T-cell (primary cell): ENCODE measurements around the gene CRYGD. TPM values are rescaled to one million over a fixed set of nuclear protein-coding genes. Genes with fewer than 3 reads are reported as not detected.
"Not testable (repeated sequence)": the region's sequence is repeated elsewhere in the genome, so short reads cannot be mapped to it uniquely, and the experiment has no call there.

Experiments used
- ATAC-seq, 4 experiments: fragments of 200-7000 bp in 3 of 4; fragments of 150-1000 bp in 1 of 4; cut with Tn5 transposase; replicated peaks in 1 of 4; 1 replicate in 3 of 4; 2 replicates in 1 of 4; pipeline ENCODE4 v1.10.0; 2021; ENCODE audit warnings: moderate library complexity in 3 of 4, mild to moderate bottlenecking in 2 of 4, moderate number of reproducible peaks in 1 of 4
- CTCF ChIA-PET, 2 donors: fragments of 300-600 bp; sonication (Branson Sonifier 250); formaldehyde crosslinking; loops; one replicate each; lab custom pipeline; 2022; ENCODE audit warnings: antibody characterized with exemption in 2 of 2; lab: Charles Lee
- POLR2A ChIA-PET, 2 donors: fragments of 300-600 bp; sonication (Branson Sonifier 250); formaldehyde crosslinking; loops; one replicate each; lab custom pipeline; 2022; ENCODE audit warnings: antibody characterized with exemption in 2 of 2; lab: Charles Lee
- DNase-seq, 35 experiments: peaks; one replicate each; pipeline versions ENCODE4 v3.0.0 to v3.0.0-alpha.2; 2013 to 2023
- H3K27ac ChIP-seq: one replicate; pipeline ENCODE4 v1.5.1; 2013; ENCODE audit warnings: low read length
- H3K27me3 ChIP-seq, 2 experiments: replicated peaks in 1 of 2; 1 replicate in 1 of 2; 2 replicates in 1 of 2; pipeline versions ENCODE4 v1.6.1 to v1.7.0; 2013; ENCODE audit warnings: low read length in 1 of 2, mixed read lengths in 1 of 2; ENCODE audit not compliant: control insufficient read depth in 2 of 2, insufficient read depth in 2 of 2; ENCODE audit errors: extremely low read depth in 1 of 2
- H3K36me3 ChIP-seq, 2 donors: 1 replicate in 1 of 2; 2 replicates in 1 of 2; pipeline versions ENCODE4 v1.6.1 to v1.7.0; 2013; ENCODE audit warnings: low read length in 1 of 2; ENCODE audit not compliant: control insufficient read depth in 2 of 2, insufficient read depth in 1 of 2; ENCODE audit errors: extremely low read depth in 1 of 2
- H3K4me1 ChIP-seq, 2 experiments: 1 replicate in 1 of 2; 2 replicates in 1 of 2; pipeline versions ENCODE4 v1.6.1 to v1.7.0; 2013; ENCODE audit warnings: low read length in 2 of 2, mixed read lengths in 1 of 2; ENCODE audit not compliant: insufficient read depth in 2 of 2, control insufficient read depth in 1 of 2; ENCODE audit errors: extremely low read depth in 1 of 2
- H3K4me3 ChIP-seq, 2 donors: 1 replicate in 1 of 2; 2 replicates in 1 of 2; pipeline versions ENCODE4 v1.5.1 to v1.7.0; 2013; ENCODE audit warnings: mild to moderate bottlenecking in 2 of 2, low read length in 1 of 2, moderate library complexity in 1 of 2; ENCODE audit not compliant: control insufficient read depth in 1 of 2; ENCODE audit errors: extremely low read depth in 1 of 2
- H3K9me3 ChIP-seq: 2 replicates; pipeline ENCODE4 v1.7.0; 2013
- H3K27ac Mint-ChIP-seq, 2 donors: one replicate each; pipeline ENCODE4 v1.8.0; 2020 to 2021; ENCODE audit warnings: mild to moderate bottlenecking in 2 of 2, mixed read lengths in 2 of 2
- H3K27me3 Mint-ChIP-seq, 2 donors: one replicate each; pipeline ENCODE4 v1.8.0; 2021 to 2022; ENCODE audit warnings: mixed read lengths in 2 of 2
- H3K36me3 Mint-ChIP-seq: one replicate; pipeline ENCODE4 v1.8.0; 2021; ENCODE audit warnings: mixed read lengths
- H3K4me1 Mint-ChIP-seq, 3 donors: one replicate each; pipeline ENCODE4 v1.8.0; 2020 to 2022; ENCODE audit warnings: mixed read lengths in 3 of 3, mild to moderate bottlenecking in 1 of 3
- H3K4me3 Mint-ChIP-seq, 3 donors: one replicate each; pipeline ENCODE4 v1.8.0; 2020 to 2022; ENCODE audit warnings: mild to moderate bottlenecking in 3 of 3, mixed read lengths in 3 of 3, moderate library complexity in 3 of 3
- H3K9me3 Mint-ChIP-seq, 3 donors: one replicate each; pipeline ENCODE4 v1.8.0; 2020 to 2022; ENCODE audit warnings: mixed read lengths in 3 of 3
- WGBS: methylation state at CpG from one replicate; pipeline ENCODE4 v1.1.5; 2013; ENCODE audit warnings: missing lambda C conversion rate; ENCODE audit not compliant: insufficient coverage; 5-methylcytosine and 5-hydroxymethylcytosine counted together
- total RNA-seq, 35 experiments: library from RNA in 6 of 35; stranded (reverse) in 6 of 35; fragments of 120-200 nt in 1 of 35; gene quantifications; one replicate each; pipeline versions ENCODE4 v1.2.1 to v1.2.4 and lab custom pipeline; 2013 to 2026

Gene CRYGD
- total RNA-seq, 5 donors from 2014 or later (not counting 1 experiment from before 2014, with no cell fraction given) = not detected

GRCh38 chr2:208122248-208122647 lies 2.1 kb downstream of the CRYGD start:
- POLR2A ChIA-PET = no interaction called here
- Histone ChIP-seq H3K4me1 (no peaks in the 10 kb centered on the region), H3K36me3 (no peaks in the 10 kb centered on the region), H3K9me3 (no peaks in the 10 kb centered on the region), H3K27me3 (peaks cover 0 to 12% of the 10 kb centered on the region in 2 experiments), H3K4me3 (no peak overlapping the region), H3K27ac (no peak overlapping the region)
- Mint-ChIP-seq H3K4me1 (peaks cover 6 to 15% (median 8%) of the 10 kb centered on the region in 3 donors), H3K4me3 (no peak overlapping the region), H3K36me3 (no peaks in the 10 kb centered on the region), H3K9me3 (peaks cover 0 to 2% (median 0%) of the 10 kb centered on the region in 3 donors), H3K27ac (no peak overlapping the region), H3K27me3 (peaks cover 21 to 28% of the 10 kb centered on the region in 2 donors)
- ATAC-seq (no peak), DNase-seq (no peak)
- CTCF ChIA-PET = interaction anchor here in 1 of 2 donors (0.6 kb wide), 1 partner anchor 330 kb away, joined by 16 read pairs; no protein-coding TSS in a partner anchor
- WGBS = 83% methylated on average over 1 of the region's 1 CpG

GRCh38 chr2:208118918-208119317 lies 5.4 kb downstream of the CRYGD start:
- no peaks in the 10 kb centered on the region for H3K36me3 Mint-ChIP-seq
- ChIA-PET POLR2A (no interaction called here), CTCF (no interaction called here)

GRCh38 chr2:208117390-208117789 lies 6.9 kb downstream of the CRYGD start:
- 88% methylated on average over 7 of the region's 11 CpGs for WGBS
- H3K9me3 Mint-ChIP-seq, H3K9me3 ChIP-seq, H3K4me1 Mint-ChIP-seq, H3K27me3 Mint-ChIP-seq, H3K4me1 ChIP-seq, H3K27ac Mint-ChIP-seq, H3K36me3 Mint-ChIP-seq, H3K4me3 ChIP-seq, H3K27ac ChIP-seq, CTCF ChIA-PET, POLR2A ChIA-PET, H3K27me3 ChIP-seq, H3K4me3 Mint-ChIP-seq, ATAC-seq, DNase-seq, H3K36me3 ChIP-seq: not testable (repeated sequence)

More at GRCh38 chr2:208118918-208119317, 5.4 kb downstream of the CRYGD start:
- no peak overlapping the region for H3K4me3 ChIP-seq
- ATAC-seq = no peak
- Mint-ChIP-seq H3K4me1 (peaks cover 1 to 4% (median 3%) of the 10 kb centered on the region in 3 donors), H3K27me3 (peaks cover 7 to 8% of the 10 kb centered on the region in 2 donors), H3K4me3 (no peak overlapping the region), H3K27ac (no peak overlapping the region), H3K9me3 (no peaks in the 10 kb centered on the region)
- H3K36me3 ChIP-seq = no peaks in the 10 kb centered on the region
- no peak overlapping the region for H3K27ac ChIP-seq
- H3K4me1 ChIP-seq = no peaks in the 10 kb centered on the region
- WGBS = no CpG with 5 or more reads among the region's 3 CpGs
- no peak for DNase-seq
- H3K9me3 ChIP-seq = no peaks in the 10 kb centered on the region
- H3K27me3 ChIP-seq = peaks cover 0 to 5% of the 10 kb centered on the region in 2 experiments

GRCh38 chr2:208112969-208113368 lies 11.4 kb downstream of the CRYGD start:
- Mint-ChIP-seq H3K36me3 (no peaks in the 10 kb centered on the region), H3K27ac (no peak overlapping the region), H3K4me1 (no peaks in the 10 kb centered on the region), H3K4me3 (no peak overlapping the region), H3K9me3 (no peaks in the 10 kb centered on the region), H3K27me3 (peaks cover 0 to 5% of the 10 kb centered on the region in 2 donors)
- Histone ChIP-seq H3K36me3 (no peaks in the 10 kb centered on the region), H3K9me3 (no peaks in the 10 kb centered on the region), H3K27me3 (peaks cover 0 to 5% of the 10 kb centered on the region in 2 experiments), H3K4me1 (no peaks in the 10 kb centered on the region), H3K27ac (no peak overlapping the region), H3K4me3 (no peak overlapping the region)
- no peak for ATAC-seq
- POLR2A ChIA-PET = no interaction called here
- CTCF ChIA-PET = no interaction called here
- WGBS = 80% methylated on average over 3 of the region's 7 CpGs
- no peak for DNase-seq

GRCh38 chr2:208112273-208112745 lies 12.0 kb downstream of the CRYGD start:
- POLR2A ChIA-PET, H3K36me3 Mint-ChIP-seq, CTCF ChIA-PET, H3K27me3 Mint-ChIP-seq, H3K9me3 Mint-ChIP-seq, H3K4me1 Mint-ChIP-seq, H3K27ac Mint-ChIP-seq, H3K4me3 Mint-ChIP-seq, H3K4me3 ChIP-seq, H3K27ac ChIP-seq, H3K9me3 ChIP-seq, H3K27me3 ChIP-seq, H3K36me3 ChIP-seq, DNase-seq, ATAC-seq, H3K4me1 ChIP-seq: not testable (repeated sequence)
- WGBS = 83% methylated on average over 13 of the region's 36 CpGs

- 100% methylated on average over 1 of the region's 3 CpGs for WGBS
- H3K27ac Mint-ChIP-seq = no peak overlapping the region
- no peaks in the 10 kb centered on the region for H3K9me3 Mint-ChIP-seq
- no peak overlapping the region for H3K4me3 Mint-ChIP-seq
- Histone ChIP-seq H3K36me3 (no peaks in the 10 kb centered on the region), H3K27ac (no peak overlapping the region), H3K4me3 (no peak overlapping the region), H3K27me3 (peaks cover 0 to 14% of the 10 kb centered on the region in 2 experiments), H3K9me3 (no peaks in the 10 kb centered on the region), H3K4me1 (peaks cover 0 to 2% of the 10 kb centered on the region in 2 experiments)
- ChIA-PET POLR2A (no interaction called here), CTCF (interaction anchor here in 1 of 2 donors (0.6 kb wide), 1 partner anchor 40 kb away, joined by 5 read pairs; no protein-coding TSS in a partner anchor)
- no peak for DNase-seq
- H3K36me3 Mint-ChIP-seq = no peaks in the 10 kb centered on the region
- no peak for ATAC-seq
- H3K4me1 Mint-ChIP-seq = peaks cover 23 to 31% (median 28%) of the 10 kb centered on the region in 3 donors
- H3K27me3 Mint-ChIP-seq = peaks cover 6 to 17% of the 10 kb centered on the region in 2 donors
These were observed 20.7 kb downstream of the CRYGD start for GRCh38 chr2:208103616-208104015.
